Keratinocyte (primary cell): ENCODE results near the gene SHISAL2B. TPM values are rescaled to one million over a fixed set of nuclear protein-coding genes. Genes with fewer than 3 reads are reported as not detected.

Source experiments
- DNase-seq: peaks from one replicate; pipeline ENCODE4 v3.0.0-alpha.2; 2011; ENCODE audit warnings: low read depth, missing footprints, low spot score
- FAIRE-seq: peaks from 2 replicates; lab custom pipeline; 2011; peaks lifted over from hg19 to GRCh38; lab: Jason Lieb, UNC
- H2AFZ ChIP-seq: 2 replicates; pipeline ENCODE4 v1.6.0; 2012; ENCODE audit warnings: low read length, control low read depth, inconsistent platforms; ENCODE audit not compliant: control insufficient read depth
- H3K27ac ChIP-seq: 2 replicates; pipeline ENCODE4 v1.5.1; 2011; ENCODE audit warnings: low read length; ENCODE audit not compliant: control insufficient read depth, insufficient read depth
- H3K27me3 ChIP-seq: 3 replicates; pipeline ENCODE4 v1.6.0; 2011; ENCODE audit warnings: low read length; ENCODE audit not compliant: control insufficient read depth, insufficient read depth; ENCODE audit errors: extremely low read depth
- H3K36me3 ChIP-seq, 2 experiments: 2 replicates in 1 of 2; 3 replicates in 1 of 2; pipeline ENCODE4 v1.5.1; 2011; ENCODE audit warnings: low read length in 2 of 2, mild to moderate bottlenecking in 1 of 2; ENCODE audit not compliant: control insufficient read depth in 2 of 2, insufficient read depth in 2 of 2; ENCODE audit errors: extremely low read depth in 1 of 2
- H3K4me1 ChIP-seq: 3 replicates; pipeline ENCODE4 v1.5.1; 2011; ENCODE audit warnings: low read length; ENCODE audit not compliant: control insufficient read depth, insufficient read depth; ENCODE audit errors: extremely low read depth
- H3K4me2 ChIP-seq: 3 replicates; pipeline ENCODE4 v1.6.0; 2011; ENCODE audit warnings: low read depth, low read length; ENCODE audit not compliant: control insufficient read depth, insufficient read depth; ENCODE audit errors: extremely low read depth
- H3K4me3 ChIP-seq, 3 experiments: fragments of 200-600 bp in 1 of 3; sonication (generic) in 1 of 3; 2 replicates in 2 of 3; 3 replicates in 1 of 3; pipeline ENCODE4 v1.5.1; 2011 to 2016; ENCODE audit warnings: low read length in 3 of 3, mild to moderate bottlenecking in 3 of 3, control low read depth in 2 of 3, inconsistent platforms in 1 of 3, low read depth in 1 of 3, mixed read lengths in 1 of 3, mixed run types in 1 of 3, moderate library complexity in 1 of 3; ENCODE audit not compliant: control insufficient read depth in 2 of 3, insufficient read depth in 2 of 3; ENCODE audit errors: extremely low read depth in 1 of 3
- H3K79me2 ChIP-seq: 2 replicates; pipeline ENCODE4 v1.6.0; 2012; ENCODE audit warnings: low read length; ENCODE audit not compliant: control insufficient read depth, insufficient read depth
- H3K9ac ChIP-seq: 3 replicates; pipeline ENCODE4 v1.6.0; 2011; ENCODE audit warnings: low read length; ENCODE audit not compliant: control insufficient read depth, insufficient read depth; ENCODE audit errors: extremely low read depth
- H3K9me1 ChIP-seq: 3 replicates; pipeline ENCODE4 v1.6.0; 2011; ENCODE audit warnings: low read length; ENCODE audit not compliant: control insufficient read depth, insufficient read depth; ENCODE audit errors: extremely low read depth
- H3K9me3 ChIP-seq: 2 replicates; pipeline ENCODE4 v1.5.1; 2012; ENCODE audit warnings: low read depth, low read length; ENCODE audit not compliant: control insufficient read depth
- H4K20me1 ChIP-seq: 3 replicates; pipeline ENCODE4 v1.6.0; 2011; ENCODE audit warnings: low read length; ENCODE audit not compliant: control insufficient read depth, insufficient read depth; ENCODE audit errors: extremely low read depth
- CTCF ChIP-seq, 3 experiments: IDR thresholded peaks in 1 of 3; conservative IDR thresholded peaks in 1 of 3; optimal IDR thresholded peaks in 1 of 3; 2 replicates in 2 of 3; 3 replicates in 1 of 3; pipeline versions ENCODE3 to v1.5.1; 2011; ENCODE audit warnings: low read length in 3 of 3, mild to moderate bottlenecking in 3 of 3, moderate library complexity in 2 of 3, control low read depth in 1 of 3, inconsistent platforms in 1 of 3; ENCODE audit not compliant: insufficient read depth in 2 of 3; ENCODE audit errors: extremely low read depth in 1 of 3
- EZH2 ChIP-seq: IDR thresholded peaks from one replicate; pipeline ENCODE4 v1.6.1; 2012; ENCODE audit warnings: inconsistent platforms, mild to moderate bottlenecking, low read length, moderate library complexity
- dilution Hi-C: fragments of 300-500 bp; cut with MboI; formaldehyde crosslinking; loops from one replicate; pipeline ENCODE4 v1.7.0; 2020; ENCODE audit warnings: low sequenced_read_pairs; ENCODE audit not compliant: extremely low pct_ligation_motif_present
- polyA plus RNA-seq, 5 experiments: library from polyadenylated mRNA; depleted of rRNA in 3 of 5; stranded (reverse) in 3 of 5; stranded (forward) in 1 of 5; unstranded in 1 of 5; fragments of >200 nt; gene quantifications; 1 replicate in 1 of 5; 2 replicates in 3 of 5; 3 replicates in 1 of 5; pipeline versions ENCODE4 v1.2.1 to v1.2.3, GENCODE V29; 2011 to 2012; ENCODE audit warnings: missing spikeins in 2 of 5, low read depth in 1 of 5, low replicate concordance in 1 of 5

Gene SHISAL2B
- polyA plus RNA-seq, 1 donor (not counting 4 experiments of a cell fraction or from before 2014, with no cell fraction given): not detected

DNA sequence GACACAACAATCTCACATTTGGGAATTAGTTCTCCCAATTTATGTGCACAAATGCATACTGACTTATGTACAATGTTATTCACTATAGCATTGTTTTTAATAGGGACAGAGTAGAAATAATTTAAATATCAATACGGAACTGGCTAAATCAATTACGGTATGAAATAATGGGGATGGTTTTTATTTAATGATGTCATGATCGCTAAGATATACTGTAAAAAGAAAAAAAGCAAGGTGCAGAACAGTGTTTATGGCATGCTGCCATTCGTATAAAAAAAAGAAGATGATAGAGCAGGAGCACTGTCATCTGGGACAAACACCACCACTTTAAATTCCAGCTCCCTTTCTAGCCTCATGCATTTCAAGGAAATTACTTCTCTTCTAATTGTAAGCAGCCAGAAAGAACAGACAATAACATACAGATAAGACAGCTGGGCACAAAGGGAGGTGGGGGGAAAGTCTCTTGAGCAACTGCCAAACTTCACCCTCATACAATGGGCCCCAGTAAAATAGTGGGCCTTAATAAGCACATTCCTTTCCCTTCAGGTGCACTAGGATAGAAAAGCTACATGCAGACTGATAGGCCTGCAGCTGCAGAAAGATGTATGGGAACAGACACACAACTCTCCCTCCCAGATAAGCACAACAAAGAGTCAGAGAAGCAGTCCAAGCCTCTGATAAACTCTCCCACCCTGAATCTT lies 69.8 kb downstream of the SHISAL2B start:
- Histone ChIP-seq H3K4me3 (no peak overlapping the region), H3K27me3 (no peaks in the 10 kb centered on the region), H3K36me3 (peaks cover 4 to 9% of the 10 kb centered on the region in 2 experiments), H3K9me1 (no peaks in the 10 kb centered on the region), H3K4me2 (no peak overlapping the region), H3K79me2 (peaks cover 93% of the 10 kb centered on the region), H3K9ac (no peak overlapping the region), H3K9me3 (no peaks in the 10 kb centered on the region), H2AFZ (no peak overlapping the region), H3K27ac (no peak overlapping the region), H3K4me1 (peaks cover 4% of the 10 kb centered on the region), H4K20me1 (no peaks in the 10 kb centered on the region)
- dilution Hi-C loops: no loop called here
- TF ChIP-seq CTCF (optimal IDR thresholded peaks at IDR 0.05 in 1 of 3, IDR thresholded peaks at IDR 0.05 in 1 of 3, conservative IDR thresholded peaks at IDR 0.05 in 1 of 3; ENCODE audit: extremely low read depth in 1 of 3, insufficient read depth in 2 of 3, low read length in 3 of 3) (no peak), EZH2 (no peak)
- no peak for FAIRE-seq
- DNase-seq: no peak

- H3K36me3 ChIP-seq: peaks cover 4 to 14% of the 10 kb centered on the region in 2 experiments
- no peak overlapping the region for H3K27ac ChIP-seq
- no peak overlapping the region for H2AFZ ChIP-seq
- dilution Hi-C loops: no loop called here
- no peak for FAIRE-seq
- no peak for TF ChIP-seq EZH2
- TF ChIP-seq CTCF (optimal IDR thresholded peaks at IDR 0.05 in 1 of 3, IDR thresholded peaks at IDR 0.05 in 1 of 3, conservative IDR thresholded peaks at IDR 0.05 in 1 of 3; ENCODE audit: extremely low read depth in 1 of 3, insufficient read depth in 2 of 3, low read length in 3 of 3): no peak
- H3K9me1 ChIP-seq: no peaks in the 10 kb centered on the region
- no peaks in the 10 kb centered on the region for H3K9me3 ChIP-seq
- no peak overlapping the region for H3K4me3 ChIP-seq
- H3K9ac ChIP-seq: no peak overlapping the region
- peaks cover 24% of the 10 kb centered on the region for H3K4me1 ChIP-seq
- no peaks in the 10 kb centered on the region for H3K27me3 ChIP-seq
- H4K20me1 ChIP-seq: no peaks in the 10 kb centered on the region
- no peak overlapping the region for H3K4me2 ChIP-seq
- no peak for DNase-seq
- peaks cover 93% of the 10 kb centered on the region for H3K79me2 ChIP-seq
These were observed 73.7 kb downstream of the SHISAL2B start for GRCh38 chr5:64763948-64764503.
